Left renal cortex interstitium (tissue), 4 donors: ENCODE measurements around the gene ZDHHC3. TPM values are rescaled to one million over a fixed set of nuclear protein-coding genes. Genes with fewer than 3 reads are reported as not detected.
"Not testable (repeated sequence)": the region's sequence is repeated elsewhere in the genome, so short reads cannot be mapped to it uniquely, and the experiment has no call there.

Source experiments
- DNase-seq, 4 donors: peaks; one replicate each; pipeline ENCODE4 v3.0.0-alpha.2; 2013; ENCODE audit warnings: low read depth in 4 of 4, low spot score in 2 of 4, missing footprints in 1 of 4
- polyA plus RNA-seq, 4 donors: library from polyadenylated mRNA; unstranded; fragments of 120-200 nt; gene quantifications; one replicate each; pipeline ENCODE4 v1.2.1, GENCODE V29; 2013; ENCODE audit not compliant: insufficient read length in 4 of 4

ZDHHC3 gene
- polyA plus RNA-seq, 4 donors: 80.2 to 102 (median 86.5) TPM

DNA sequence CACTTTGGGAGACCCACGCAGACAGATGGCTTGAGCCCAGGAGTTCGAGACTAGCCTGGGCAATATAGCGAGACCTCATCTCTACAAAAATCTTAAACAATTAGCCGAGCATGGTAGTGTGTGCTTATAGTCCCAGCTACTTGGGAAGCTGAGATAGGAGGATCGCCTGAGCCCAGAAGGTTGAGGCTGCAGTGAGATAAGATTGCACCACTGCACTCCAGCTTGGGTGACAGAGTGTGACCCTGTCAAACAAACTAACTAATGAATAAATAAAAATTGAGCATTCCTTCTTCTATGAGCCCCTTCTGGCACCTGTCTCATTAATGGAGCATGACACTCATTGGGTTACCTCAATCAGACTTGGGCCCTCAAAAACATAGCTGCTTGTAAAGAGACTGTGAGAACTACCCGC lies 7.5 kb downstream of the ZDHHC3 start:
- no peak for DNase-seq

- no peak for DNase-seq
These were observed 9.1 kb downstream of the ZDHHC3 start for GRCh38 chr3:44966795-44967278.

- no peak for DNase-seq
These were observed 10.8 kb downstream of the ZDHHC3 start for GRCh38 chr3:44965165-44965564.

GRCh38 chr3:44963571-44964325 lies 12.2 kb downstream of the ZDHHC3 start:
- no peak for DNase-seq

DNA sequence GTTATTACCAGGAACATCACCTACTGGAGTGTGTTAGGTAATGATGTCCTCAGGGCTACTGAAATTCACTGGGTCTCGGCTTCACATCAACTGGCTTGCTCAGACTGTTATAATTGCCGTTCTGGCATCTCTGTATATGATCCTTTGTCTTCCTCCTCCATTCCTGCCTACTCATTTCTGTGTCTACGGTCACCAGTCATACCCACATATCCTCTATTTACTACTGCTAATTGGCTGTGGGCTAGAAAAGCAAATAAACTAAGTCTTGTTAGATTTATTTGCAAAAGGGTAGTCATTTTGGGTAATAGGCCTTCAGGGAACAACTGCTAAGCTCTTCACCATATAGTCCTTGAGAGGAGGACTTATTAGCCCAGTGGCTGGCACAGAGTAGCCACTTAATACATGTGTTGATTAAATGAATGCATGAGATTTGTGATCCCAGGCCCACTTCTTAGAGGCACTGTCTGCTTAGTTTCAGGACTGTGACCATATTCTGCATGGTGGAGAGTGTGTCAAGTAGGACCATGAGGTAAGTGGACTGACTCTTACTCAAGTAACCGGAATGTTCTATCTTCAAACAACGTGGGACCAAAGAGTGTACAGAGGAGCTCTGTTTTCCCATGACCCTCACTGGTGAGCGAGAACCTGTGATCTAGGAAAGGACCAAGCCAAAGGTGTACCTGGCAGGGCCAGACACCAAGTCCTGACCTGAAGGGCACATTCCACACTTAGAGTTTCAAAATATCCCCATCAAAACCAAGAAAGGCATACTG lies 13.2 kb downstream of the ZDHHC3 start:
- DNase-seq: no peak

- no peak for DNase-seq
These were observed 14.1 kb downstream of the ZDHHC3 start for GRCh38 chr3:44961888-44962287.

GRCh38 chr3:44960387-44961026 lies 15.5 kb downstream of the ZDHHC3 start:
- DNase-seq: no peak

DNA sequence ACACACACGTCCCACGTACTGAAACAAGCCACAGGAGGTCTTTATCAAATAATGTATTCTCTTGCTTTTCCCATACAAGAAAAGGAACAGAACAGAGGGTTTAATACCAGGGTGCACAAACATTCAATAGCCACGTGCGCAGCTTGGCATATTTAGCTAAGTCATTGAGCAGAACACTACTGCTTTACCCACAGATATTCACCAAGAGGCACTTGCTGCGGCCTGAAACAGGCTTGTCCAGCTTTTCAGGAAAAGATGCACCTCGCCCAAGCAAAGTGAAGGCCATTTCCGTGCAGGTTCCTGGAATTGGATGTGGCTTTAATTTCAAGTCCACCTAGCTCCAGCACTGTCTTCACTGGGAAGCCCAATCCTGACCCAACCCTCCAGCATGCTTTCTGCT lies 17.6 kb downstream of the ZDHHC3 start:
- DNase-seq: no peak

- DNase-seq: no peak
These were observed 18.0 kb downstream of the ZDHHC3 start for GRCh38 chr3:44957986-44958385.

DNA sequence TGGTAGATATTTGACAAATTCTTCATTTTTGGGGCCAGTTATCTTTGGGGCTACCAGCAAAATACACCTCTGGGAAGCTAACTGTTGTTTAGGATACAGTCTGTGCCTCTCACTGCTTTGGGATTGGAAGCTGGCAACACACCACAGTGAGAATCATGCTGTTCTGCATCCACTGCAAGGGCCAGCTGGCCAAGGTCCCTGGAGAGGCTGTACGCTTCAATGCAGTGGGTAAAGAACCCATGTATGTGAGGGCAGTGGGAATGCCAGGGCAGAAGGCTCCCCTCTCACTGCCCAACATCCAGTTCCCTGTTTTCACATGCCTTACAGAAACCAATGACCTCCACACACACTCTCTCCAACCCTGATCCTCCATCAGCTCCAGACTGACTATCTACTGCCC lies 20.1 kb downstream of the ZDHHC3 start:
- DNase-seq: no peak

GRCh38 chr3:44954962-44955361 lies 21.0 kb downstream of the ZDHHC3 start:
- DNase-seq: no peak

GRCh38 chr3:44954304-44954703 lies 21.7 kb downstream of the ZDHHC3 start:
- no peak for DNase-seq

DNA sequence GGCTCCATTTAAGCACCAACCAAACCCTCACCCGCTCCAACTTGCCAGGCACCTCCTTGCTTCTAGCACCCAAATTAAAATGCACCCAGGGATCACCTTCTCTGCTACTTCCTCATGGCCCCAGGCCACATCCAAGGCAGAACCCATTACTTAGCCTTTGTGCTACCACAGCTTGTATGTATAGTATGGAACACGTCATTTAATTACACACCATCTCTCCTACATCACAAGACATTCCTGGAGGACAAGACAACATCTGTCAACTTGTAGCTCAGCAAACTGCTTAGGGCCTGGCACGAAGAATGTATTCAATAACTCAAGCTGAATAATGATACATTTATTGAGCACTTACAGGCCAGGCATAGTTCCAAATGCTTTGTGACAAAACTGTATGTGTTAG lies 23.3 kb downstream of the ZDHHC3 start:
- no peak for DNase-seq

GRCh38 chr3:44950275-44950734 lies 25.7 kb downstream of the ZDHHC3 start:
- no peak for DNase-seq

- DNase-seq: not testable (repeated sequence)
These were observed 26.2 kb downstream of the ZDHHC3 start for GRCh38 chr3:44949770-44950169.

- no peak for DNase-seq
These were observed 27.7 kb downstream of the ZDHHC3 start for GRCh38 chr3:44948239-44948638.

DNA sequence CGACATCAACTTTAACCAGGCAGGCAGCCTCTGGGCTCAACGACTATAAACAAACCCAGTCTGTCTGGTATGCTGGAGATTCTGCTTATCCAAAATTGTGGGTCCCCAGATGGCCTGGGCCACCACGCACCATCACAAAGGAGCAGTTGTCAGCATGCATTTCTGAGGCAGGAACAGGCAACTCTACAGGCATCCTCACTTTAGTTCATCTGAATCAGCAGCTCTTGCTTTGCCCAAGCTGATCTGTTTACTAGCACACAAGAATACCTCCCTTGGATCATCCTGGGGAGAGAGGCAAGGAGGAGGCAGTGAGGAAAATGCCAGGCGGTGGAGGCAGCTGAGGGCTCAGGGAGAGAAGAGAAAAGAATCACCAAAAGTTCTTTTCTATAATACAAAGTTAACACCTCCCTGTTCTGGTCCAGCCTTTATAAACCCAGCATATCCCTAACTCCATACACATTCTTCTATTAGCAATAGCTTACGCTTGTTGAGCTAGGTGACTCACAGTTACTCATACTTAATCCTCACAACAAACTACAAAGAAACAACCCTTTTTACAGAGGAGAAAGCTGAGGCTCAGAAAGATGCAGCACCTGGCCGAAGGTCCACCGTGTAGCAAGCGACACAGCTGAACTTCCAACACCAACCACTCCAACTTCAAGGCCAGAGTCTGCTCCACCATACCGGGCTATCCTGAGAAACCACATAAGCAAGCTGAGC lies 33.6 kb downstream of the ZDHHC3 start:
- DNase-seq: no peak

GRCh38 chr3:44939581-44940036 lies 36.4 kb downstream of the ZDHHC3 start:
- no peak for DNase-seq

DNA sequence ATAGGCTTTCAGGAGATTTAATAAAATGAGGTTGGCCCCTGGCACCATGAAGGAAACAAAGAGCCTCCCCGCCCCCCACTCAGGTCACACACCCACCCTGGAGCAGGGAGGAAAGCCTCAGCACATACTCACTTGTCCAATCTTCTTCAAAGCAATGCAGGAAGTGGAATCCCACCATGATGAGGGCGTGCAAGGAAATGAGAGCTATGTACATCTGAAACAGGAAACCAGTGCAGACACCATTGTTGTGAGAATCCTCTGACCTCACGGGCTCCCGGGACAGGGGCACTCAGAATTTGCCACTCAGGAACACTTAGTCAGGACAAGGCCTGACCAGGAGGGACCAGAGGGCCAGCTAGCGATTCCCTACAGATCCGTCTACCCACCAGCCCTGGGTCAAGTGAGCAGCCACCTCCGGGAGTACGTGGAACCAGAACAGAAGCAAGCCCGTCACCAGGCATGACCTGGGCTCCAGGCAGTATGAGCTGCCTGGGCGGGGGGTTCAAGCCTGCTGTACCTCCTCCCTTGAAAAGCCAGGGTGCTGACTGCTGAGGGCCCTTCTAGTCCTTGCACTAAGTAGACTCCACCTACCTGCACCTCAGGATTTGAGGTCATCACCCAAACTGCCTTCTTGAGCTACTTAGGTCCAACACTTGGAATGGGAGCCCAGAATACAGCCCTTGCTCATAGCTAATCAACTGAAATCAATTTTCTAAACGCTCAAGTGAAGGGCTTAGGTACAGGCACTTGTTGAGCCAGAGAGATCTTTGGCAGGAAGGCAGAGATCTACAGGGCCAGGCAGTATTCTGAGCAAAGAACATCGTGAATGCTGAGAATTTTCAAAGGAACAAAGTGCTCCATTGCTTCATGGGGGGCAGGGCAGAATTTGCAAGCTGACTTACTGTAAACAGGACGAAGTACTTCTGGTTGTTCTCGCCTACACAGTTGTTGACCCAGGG lies 42.7 kb downstream of the ZDHHC3 start:
- DNase-seq: no peak
